ENCODE results near the gene TRIM45.

DNA sequence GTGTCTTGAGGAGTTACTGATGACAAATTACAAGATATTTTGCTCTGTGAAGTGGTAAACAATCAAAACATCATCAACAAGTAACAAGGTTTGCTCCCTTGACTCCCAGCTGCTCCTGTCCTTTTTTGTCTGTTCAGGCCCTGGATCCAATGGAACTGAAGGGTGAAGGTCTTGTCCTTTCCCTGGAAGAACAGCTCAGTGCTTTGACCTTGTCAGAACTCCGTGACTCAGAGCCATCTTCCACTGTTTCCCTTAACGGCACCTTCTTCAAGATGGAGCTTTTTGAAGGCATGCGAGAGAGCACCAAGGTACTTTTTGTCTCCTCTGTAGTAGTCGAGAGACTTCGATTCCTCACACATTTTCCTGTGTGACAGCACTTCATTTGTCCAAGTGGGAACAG is 29.0 kb downstream of the TRIM45 start:
- TF ChIP-seq, protein P1, sequence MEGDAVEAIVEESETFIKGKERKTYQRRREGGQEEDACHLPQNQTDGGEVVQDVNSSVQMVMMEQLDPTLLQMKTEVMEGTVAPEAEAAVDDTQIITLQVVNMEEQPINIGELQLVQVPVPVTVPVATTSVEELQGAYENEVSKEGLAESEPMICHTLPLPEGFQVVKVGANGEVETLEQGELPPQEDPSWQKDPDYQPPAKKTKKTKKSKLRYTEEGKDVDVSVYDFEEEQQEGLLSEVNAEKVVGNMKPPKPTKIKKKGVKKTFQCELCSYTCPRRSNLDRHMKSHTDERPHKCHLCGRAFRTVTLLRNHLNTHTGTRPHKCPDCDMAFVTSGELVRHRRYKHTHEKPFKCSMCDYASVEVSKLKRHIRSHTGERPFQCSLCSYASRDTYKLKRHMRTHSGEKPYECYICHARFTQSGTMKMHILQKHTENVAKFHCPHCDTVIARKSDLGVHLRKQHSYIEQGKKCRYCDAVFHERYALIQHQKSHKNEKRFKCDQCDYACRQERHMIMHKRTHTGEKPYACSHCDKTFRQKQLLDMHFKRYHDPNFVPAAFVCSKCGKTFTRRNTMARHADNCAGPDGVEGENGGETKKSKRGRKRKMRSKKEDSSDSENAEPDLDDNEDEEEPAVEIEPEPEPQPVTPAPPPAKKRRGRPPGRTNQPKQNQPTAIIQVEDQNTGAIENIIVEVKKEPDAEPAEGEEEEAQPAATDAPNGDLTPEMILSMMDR (IDR thresholded peaks at IDR 0.05) = no peak
- TF ChIP-seq POLR2A (IDR thresholded peaks at IDR 0.05) = no peak
